GM12872 (cell line): Measurements from ENCODE around the gene RAET1L.

Experiments
- CTCF ChIP-seq: IDR thresholded peaks from 3 replicates; pipeline ENCODE4 v1.5.1; 2011; ENCODE audit warnings: low read depth, mild to moderate bottlenecking, low read length, moderate library complexity; ENCODE audit not compliant: insufficient read depth

RAET1L gene

GRCh38 chr6:150004101-150004782 lies 21.1 kb downstream of the RAET1L start:
- TF ChIP-seq CTCF, result no peak

GRCh38 chr6:150002710-150003109 lies 22.6 kb downstream of the RAET1L start:
- no peak for TF ChIP-seq CTCF

- TF ChIP-seq CTCF, result no peak
Measured at GRCh38 chr6:150001295-150002008, 23.9 kb downstream of the RAET1L start.

GRCh38 chr6:149999636-150000035 lies 25.7 kb downstream of the RAET1L start:
- TF ChIP-seq CTCF, result no peak

- no peak for TF ChIP-seq CTCF
Measured at GRCh38 chr6:149995971-149996370, 29.4 kb downstream of the RAET1L start.

GRCh38 chr6:149995235-149995750 lies 30.0 kb downstream of the RAET1L start:
- TF ChIP-seq CTCF, result no peak

- no peak for TF ChIP-seq CTCF
Measured at GRCh38 chr6:149991838-149992237, 33.5 kb downstream of the RAET1L start.
